Dedifferentiated amniotic fluid mesenchymal stem cell (primary cell): ENCODE measurements around the gene IFT20.

ENCODE experiments used
- DNase-seq: peaks from one replicate; pipeline ENCODE4 v3.0.0-alpha.2; 2016; ENCODE audit errors: extremely low spot score

The IFT20 gene

DNA sequence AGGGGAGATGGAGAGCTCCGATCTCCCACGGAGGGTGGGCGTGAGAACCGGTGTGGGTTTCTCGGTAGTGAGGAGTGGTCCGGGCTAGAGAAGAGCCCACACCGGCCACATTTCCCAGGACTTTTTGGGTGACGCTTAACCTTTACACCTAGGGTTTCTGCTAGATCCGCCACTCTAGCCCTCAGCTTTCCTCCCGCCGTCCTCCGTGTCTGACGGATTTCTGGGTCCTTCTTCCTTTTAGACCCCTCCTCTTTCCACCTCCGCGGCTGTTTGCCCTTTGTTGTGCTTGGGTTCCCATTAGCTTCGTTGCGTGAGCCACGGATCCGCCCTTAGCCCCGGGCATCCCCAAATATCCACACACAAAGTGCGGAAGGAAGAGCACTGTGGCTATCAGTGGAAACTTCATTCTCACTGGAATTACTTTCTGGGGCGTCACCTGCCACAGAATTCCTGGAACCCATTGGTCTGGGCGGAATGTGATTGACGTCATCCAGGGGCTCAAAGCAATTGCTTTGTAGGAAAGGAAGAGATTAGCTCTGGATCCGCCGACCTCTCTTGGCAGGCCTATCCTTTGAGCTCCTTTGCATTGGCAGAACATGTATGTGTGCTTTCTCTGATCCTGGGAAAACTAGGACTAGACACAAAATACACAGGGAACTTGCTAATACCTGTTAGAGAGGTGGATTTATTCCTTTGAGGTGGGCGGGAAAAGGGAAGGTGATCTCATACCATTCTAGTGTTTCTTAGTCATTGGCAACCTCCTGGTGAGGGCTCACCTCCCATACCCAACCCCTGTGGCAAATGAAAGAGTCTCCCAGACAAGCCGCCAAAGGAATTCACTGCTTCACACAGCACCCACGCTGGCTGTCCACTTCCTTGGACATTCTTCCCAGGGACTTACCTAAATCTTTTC is 943 bp upstream of the IFT20 start:
- peak; percentile 84 for DNase-seq

- DNase-seq, result no peak
Observed at GRCh38 chr17:28334666-28335200, 539 bp downstream of the IFT20 start.

DNA sequence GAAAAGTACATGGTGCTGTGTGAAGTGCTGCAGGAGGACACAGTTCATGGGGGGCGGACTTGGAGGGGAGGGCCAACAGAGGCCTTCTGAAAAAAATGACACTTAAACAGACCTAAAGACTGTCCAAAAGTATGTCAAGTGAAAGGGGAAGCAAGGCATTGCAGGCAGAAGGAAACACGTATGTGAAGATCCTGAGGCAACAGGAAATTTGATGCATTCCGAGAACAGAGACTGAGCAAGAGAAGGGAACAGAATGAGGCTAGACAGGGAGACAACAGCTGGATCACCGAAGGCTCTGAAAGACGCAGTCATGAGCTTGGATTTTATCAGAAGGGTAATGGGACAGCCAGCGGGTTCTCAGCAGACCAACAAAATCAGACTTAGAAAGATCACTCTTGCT is 1.1 kb downstream of the IFT20 start:
- no peak for DNase-seq

DNA sequence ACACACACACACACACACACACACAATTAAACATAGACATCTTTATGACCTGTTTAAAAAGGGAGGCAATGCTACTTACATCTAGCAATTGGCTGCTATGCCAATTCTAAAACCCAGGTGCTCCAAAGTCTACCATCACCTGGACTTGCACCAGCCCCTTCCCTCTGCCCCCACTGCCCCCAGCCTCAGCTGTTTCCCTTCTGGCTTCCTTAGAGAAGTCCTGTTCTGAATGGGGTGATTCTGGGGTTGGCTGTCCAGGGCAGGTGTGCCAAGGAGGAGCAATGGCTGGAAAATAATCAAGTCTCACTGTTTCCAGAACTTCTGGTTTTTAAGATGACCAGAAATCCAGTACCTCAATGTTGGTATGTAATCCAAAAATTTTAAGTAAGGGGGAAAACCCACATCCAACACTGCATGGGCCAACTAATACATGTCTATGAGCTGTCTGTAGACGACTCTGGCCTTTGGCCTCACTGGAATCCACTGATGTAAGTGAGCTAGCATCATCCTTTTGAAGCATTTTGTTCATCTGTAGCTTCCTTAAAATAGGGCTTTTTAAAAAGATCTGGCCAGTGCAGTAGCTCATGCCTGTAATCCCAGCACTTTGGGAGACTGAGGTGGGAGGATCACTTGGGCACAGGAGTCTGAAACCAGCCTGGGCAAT is 2.1 kb downstream of the IFT20 start:
- DNase-seq, result no peak

DNA sequence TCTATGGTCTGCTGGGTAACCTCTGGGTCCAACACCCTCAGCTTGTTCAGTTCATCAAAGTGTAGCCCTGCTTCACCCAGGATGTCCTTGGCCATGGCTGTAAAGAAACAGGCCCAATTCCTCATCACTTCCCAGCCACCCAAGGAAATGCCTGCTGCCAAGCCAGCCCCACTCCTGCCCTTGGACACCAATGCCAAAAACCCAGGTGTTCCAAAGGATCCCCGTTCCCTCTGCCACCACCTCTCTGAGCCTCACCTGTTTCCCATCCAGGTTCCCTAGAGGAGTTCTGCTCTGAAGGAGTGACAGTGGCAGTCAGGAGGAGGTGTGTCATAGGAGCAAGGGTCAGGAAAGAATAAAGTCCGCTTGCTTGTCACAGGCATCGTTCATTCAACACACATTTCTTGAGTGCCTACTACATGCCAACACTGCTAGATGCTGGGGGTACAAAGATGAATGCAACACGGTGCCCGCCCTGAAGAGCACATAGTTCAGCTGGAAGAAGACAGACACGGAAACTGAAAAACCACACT is 3.3 kb downstream of the IFT20 start:
- no peak for DNase-seq

GRCh38 chr17:28330671-28331070 is 4.6 kb downstream of the IFT20 start:
- no peak for DNase-seq

DNA sequence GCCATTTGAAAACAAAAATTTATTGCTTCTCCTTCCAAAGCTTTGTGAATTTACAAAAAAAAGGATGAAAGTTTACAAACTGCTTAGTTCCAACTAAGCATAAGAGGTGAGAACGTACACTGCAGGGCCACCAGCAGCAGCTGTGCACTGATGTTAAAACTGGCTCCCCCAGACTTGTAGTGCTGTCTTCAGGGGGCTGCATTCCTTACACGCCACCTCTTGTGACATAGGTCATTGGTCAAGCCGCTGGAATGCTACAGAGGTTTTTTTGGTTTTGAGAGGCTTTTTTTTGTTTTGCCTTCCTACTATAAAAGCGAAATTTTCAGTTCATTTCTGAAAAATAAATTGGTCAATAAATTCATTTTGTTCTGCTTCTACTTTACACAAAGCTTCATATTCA is 6.9 kb downstream of the IFT20 start:
- no peak for DNase-seq

- no peak for DNase-seq
Observed at GRCh38 chr17:28327709-28328108, 7.6 kb downstream of the IFT20 start.

DNA sequence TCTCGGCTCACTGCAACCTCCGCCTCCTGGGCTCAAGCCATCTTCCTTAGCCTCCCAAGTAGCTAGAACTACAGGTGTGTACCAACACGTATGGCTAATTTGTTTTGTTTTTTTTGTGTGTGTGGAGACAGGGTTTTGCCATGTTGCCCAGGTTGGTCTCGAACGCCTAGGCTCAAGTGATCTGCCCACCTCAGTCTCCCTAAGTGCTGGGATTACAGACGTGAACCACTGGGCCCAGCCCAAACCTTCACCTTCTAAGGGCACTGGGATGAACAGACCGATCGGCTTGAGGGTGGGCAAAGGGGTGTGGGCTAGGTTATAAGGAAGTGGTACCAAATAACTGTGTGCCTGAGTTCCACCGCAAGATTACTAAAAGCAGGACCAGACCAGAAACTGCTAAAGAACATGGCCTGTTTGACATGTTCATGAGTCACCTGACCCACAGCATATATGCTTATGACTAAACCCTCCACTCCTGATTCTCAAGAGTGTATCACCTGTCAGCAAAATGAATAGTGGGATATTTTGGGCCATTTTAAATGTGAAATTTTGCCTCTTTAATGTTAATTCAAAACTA is 8.2 kb downstream of the IFT20 start:
- DNase-seq, result no peak

DNA sequence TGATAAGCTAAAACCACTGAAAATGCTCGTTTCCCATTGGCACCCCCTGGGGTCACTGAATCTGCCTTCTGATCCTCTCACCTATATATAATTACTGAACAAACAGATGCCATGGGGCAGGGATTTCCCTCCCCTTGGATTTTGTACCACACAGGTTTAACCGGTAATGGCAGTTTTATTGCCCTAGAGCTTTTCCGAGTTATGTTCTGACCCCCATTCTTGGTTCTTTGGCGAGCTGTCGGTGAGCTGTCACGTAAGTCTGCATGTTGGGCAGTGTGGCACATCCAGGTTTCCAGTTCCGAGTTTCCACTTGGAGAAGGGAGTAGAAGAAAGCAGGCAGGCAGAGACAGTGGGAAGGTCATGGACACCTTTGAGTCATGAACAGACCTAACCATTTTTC is 9.2 kb downstream of the IFT20 start:
- no peak for DNase-seq

DNA sequence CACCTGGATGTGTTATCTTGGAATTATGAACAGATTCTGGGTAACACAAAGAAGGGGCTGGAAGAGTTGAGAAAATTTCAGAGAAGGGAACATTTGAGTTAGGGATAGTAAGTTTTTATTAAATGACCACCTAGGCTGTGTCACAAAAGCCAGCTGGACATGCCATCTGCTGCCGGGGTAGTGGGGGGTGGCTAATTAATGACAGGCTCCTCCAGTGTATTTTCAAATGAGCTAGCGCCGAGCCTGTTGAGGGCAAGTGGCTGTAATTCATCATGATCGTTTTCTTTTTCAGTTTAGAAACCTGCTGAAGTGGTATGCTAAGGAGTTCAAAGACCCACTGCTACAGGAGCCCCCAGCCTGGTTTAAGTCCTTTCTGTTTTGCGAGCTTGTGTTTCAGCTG is 10.1 kb downstream of the IFT20 start:
- no peak for DNase-seq

- no peak for DNase-seq
Observed at GRCh38 chr17:28324781-28325180, 10.5 kb downstream of the IFT20 start.

DNA sequence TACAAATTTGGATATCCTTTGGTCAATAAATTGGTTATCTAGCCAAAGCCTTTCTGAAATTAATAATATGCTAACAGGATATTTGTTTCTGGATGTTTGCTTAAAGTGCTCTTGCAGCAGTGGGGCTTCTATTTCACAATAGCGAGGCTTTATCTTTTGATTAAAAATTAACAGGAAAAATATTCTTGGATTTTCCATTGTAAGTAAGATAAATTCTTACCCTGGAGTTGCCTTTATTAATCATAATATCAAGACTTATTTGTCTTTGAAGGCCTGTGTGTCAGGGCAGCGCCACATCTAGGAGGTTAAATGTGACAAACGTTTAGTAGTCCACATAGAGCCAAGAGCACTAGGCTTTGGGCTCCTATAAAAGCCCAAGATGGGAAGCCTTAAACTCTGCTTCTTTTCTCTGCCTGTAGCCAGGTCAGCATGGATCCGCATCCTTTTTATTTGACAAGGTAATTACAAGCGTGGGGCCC is 11.0 kb downstream of the IFT20 start:
- no peak for DNase-seq

DNA sequence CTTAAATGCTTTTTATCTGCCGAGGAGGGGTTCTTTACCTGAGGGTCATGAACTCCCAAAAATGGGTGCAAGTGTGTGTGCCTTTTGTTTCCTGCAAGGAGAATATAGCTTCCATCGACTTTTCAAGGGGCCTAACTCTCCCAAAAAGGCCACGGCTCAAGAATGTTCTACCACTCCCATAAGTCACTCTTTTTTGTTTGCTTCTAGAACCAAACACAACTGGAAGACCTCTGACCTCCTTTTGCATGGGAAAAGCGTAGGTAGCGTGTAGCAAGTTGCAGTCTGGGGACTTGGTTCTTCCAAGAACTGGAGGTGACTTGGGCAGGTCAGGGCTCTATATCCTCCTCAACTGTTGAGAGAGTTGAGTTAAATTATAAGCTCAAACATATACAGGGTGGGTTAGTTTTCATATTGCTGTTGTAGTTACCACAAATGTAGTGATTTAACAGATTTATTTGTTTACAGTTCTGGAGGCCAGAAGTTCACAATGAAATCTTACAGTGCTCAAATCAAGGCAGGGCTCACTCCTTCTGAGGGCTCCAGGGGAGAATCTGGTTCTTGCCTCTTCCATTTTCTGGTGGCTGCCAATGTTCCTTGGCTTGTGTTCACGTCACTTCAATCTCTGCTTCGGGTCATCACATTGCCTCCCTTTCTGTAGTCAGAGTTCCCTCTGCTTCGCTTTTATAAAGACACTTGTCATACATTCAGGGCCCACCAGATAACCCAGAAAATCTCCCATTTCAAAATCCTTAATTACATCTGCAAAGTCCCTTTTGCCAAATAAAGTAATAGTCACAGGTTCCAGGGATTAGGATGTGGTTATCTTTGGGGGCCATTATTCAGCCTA is 14.8 kb downstream of the IFT20 start:
- no peak for DNase-seq

GRCh38 chr17:28319598-28319935 is 15.7 kb downstream of the IFT20 start:
- no peak for DNase-seq

DNA sequence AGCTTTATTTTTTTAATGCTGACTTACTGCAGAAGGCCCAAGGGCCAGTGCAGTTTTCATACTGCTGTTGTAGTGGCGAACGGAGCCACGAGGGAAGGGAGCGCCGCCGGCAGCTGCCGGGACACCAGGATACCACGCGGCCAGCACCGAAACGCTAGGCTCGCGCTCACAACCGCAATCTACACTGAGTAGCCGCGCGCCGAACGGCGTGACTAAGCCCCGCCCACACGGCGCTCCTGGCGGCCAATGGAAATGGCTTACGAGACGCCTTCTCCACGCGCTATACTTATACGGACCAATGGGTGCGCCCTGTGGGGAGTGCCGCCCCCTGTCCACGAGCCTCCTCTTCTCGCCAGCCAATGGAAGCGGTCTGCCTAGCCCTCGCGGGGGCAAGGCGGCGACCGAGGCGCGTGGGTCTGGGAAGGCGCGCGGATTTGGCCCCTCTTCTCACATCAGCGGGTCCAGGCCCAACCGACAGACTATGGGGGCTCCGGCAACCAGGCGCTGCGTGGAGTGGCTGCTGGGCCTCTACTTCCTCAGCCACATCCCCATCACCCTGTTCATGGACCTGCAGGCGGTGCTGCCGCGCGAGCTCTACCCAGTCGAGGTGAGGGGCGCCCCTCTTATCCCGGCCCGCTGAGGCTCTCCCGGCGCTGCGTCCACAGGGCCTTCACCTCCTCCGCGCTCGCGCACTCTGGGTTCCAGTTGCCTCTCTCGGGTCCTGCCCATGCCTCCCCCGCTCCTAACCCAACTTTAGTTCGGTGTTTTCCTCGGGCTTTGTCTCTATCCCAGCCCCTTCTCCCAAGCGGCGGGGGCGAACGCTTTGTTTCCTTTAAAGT is 16.3 kb downstream of the IFT20 start, which contains the start of gene TMEM97:
TMEM97 (plus strand) TSS at position 442 of the 839 bp plus-strand sequence; CDS start at position 482, 40 bp downstream.
- peak; percentile 97 for DNase-seq

GRCh38 chr17:28317966-28318758 is 17.1 kb downstream of the IFT20 start:
- DNase-seq, result no peak

GRCh38 chr17:28317099-28317965 is 17.9 kb downstream of the IFT20 start:
- no peak for DNase-seq
